ENCODE measurements around the gene RNF2.

Gene RNF2

GRCh38 chr1:185077374-185077773 lies 32.0 kb downstream of the RNF2 start:
- in situ Hi-C loops (cut with HindIII; ENCODE audit: low pct_ligation_motif_present, low pct_unique_long_range_greater_than_20kb, low sequenced_read_pairs) = no loop called here
- no peak for DNase-seq

- DNase-seq = no peak
These were observed 35.1 kb downstream of the RNF2 start for GRCh38 chr1:185080422-185080821.

GRCh38 chr1:185083818-185084217 lies 38.5 kb downstream of the RNF2 start:
- in situ Hi-C loops (cut with HindIII; ENCODE audit: low pct_ligation_motif_present, low pct_unique_long_range_greater_than_20kb, low sequenced_read_pairs) = no loop called here

More at GRCh38 chr1:185080422-185080821, 35.1 kb downstream of the RNF2 start:
- in situ Hi-C loops (cut with HindIII; ENCODE audit: low pct_ligation_motif_present, low pct_unique_long_range_greater_than_20kb, low sequenced_read_pairs) = no loop called here

GRCh38 chr1:185087101-185087500 lies 41.7 kb downstream of the RNF2 start:
- in situ Hi-C loops (cut with HindIII; ENCODE audit: low pct_ligation_motif_present, low pct_unique_long_range_greater_than_20kb, low sequenced_read_pairs) = no loop called here

More at GRCh38 chr1:185083818-185084217, 38.5 kb downstream of the RNF2 start:
- DNase-seq = no peak

GRCh38 chr1:185087746-185088145 lies 42.4 kb downstream of the RNF2 start:
- no peak for DNase-seq

More at GRCh38 chr1:185087101-185087500, 41.7 kb downstream of the RNF2 start:
- no peak for DNase-seq

GRCh38 chr1:185091480-185091879 lies 46.1 kb downstream of the RNF2 start:
- in situ Hi-C loops (cut with HindIII; ENCODE audit: low pct_ligation_motif_present, low pct_unique_long_range_greater_than_20kb, low sequenced_read_pairs) = no loop called here
- no peak for DNase-seq

More at GRCh38 chr1:185087746-185088145, 42.4 kb downstream of the RNF2 start:
- in situ Hi-C loops (cut with HindIII; ENCODE audit: low pct_ligation_motif_present, low pct_unique_long_range_greater_than_20kb, low sequenced_read_pairs) = no loop called here

- in situ Hi-C loops (cut with HindIII; ENCODE audit: low pct_ligation_motif_present, low pct_unique_long_range_greater_than_20kb, low sequenced_read_pairs) = no loop called here
- DNase-seq = no peak
These were observed 49.4 kb downstream of the RNF2 start for GRCh38 chr1:185094761-185095160.

GRCh38 chr1:185096531-185096930 lies 51.2 kb downstream of the RNF2 start:
- no peak for DNase-seq
- in situ Hi-C loops (cut with HindIII; ENCODE audit: low pct_ligation_motif_present, low pct_unique_long_range_greater_than_20kb, low sequenced_read_pairs) = no loop called here

GRCh38 chr1:185104083-185104482 lies 58.7 kb downstream of the RNF2 start:
- in situ Hi-C loops (cut with HindIII; ENCODE audit: low pct_ligation_motif_present, low pct_unique_long_range_greater_than_20kb, low sequenced_read_pairs) = no loop called here

GRCh38 chr1:185105121-185105520 lies 59.8 kb downstream of the RNF2 start:
- in situ Hi-C loops (cut with HindIII; ENCODE audit: low pct_ligation_motif_present, low pct_unique_long_range_greater_than_20kb, low sequenced_read_pairs) = no loop called here
- DNase-seq = no peak

More at GRCh38 chr1:185104083-185104482, 58.7 kb downstream of the RNF2 start:
- no peak for DNase-seq

GRCh38 chr1:185108321-185108720 lies 63.0 kb downstream of the RNF2 start:
- in situ Hi-C loops (cut with HindIII; ENCODE audit: low pct_ligation_motif_present, low pct_unique_long_range_greater_than_20kb, low sequenced_read_pairs) = no loop called here
- DNase-seq = peak; percentile 5

- in situ Hi-C loops (cut with HindIII; ENCODE audit: low pct_ligation_motif_present, low pct_unique_long_range_greater_than_20kb, low sequenced_read_pairs) = no loop called here
- no peak for DNase-seq
These were observed 64.8 kb downstream of the RNF2 start for GRCh38 chr1:185110145-185110544.

GRCh38 chr1:185111873-185112272 lies 66.5 kb downstream of the RNF2 start:
- in situ Hi-C loops (cut with HindIII; ENCODE audit: low pct_ligation_motif_present, low pct_unique_long_range_greater_than_20kb, low sequenced_read_pairs) = no loop called here
- DNase-seq = no peak

GRCh38 chr1:185112356-185112755 lies 67.0 kb downstream of the RNF2 start:
- in situ Hi-C loops (cut with HindIII; ENCODE audit: low pct_ligation_motif_present, low pct_unique_long_range_greater_than_20kb, low sequenced_read_pairs) = no loop called here

GRCh38 chr1:185129708-185130107 lies 84.3 kb downstream of the RNF2 start:
- no peak for DNase-seq
- in situ Hi-C loops (cut with HindIII; ENCODE audit: low pct_ligation_motif_present, low pct_unique_long_range_greater_than_20kb, low sequenced_read_pairs) = no loop called here

More at GRCh38 chr1:185112356-185112755, 67.0 kb downstream of the RNF2 start:
- no peak for DNase-seq

GRCh38 chr1:185132534-185132933 lies 87.2 kb downstream of the RNF2 start:
- in situ Hi-C loops (cut with HindIII; ENCODE audit: low pct_ligation_motif_present, low pct_unique_long_range_greater_than_20kb, low sequenced_read_pairs) = no loop called here

GRCh38 chr1:185137896-185138545 lies 92.7 kb downstream of the RNF2 start:
- in situ Hi-C loops (cut with HindIII; ENCODE audit: low pct_ligation_motif_present, low pct_unique_long_range_greater_than_20kb, low sequenced_read_pairs) = no loop called here
- no peak for DNase-seq

More at GRCh38 chr1:185132534-185132933, 87.2 kb downstream of the RNF2 start:
- DNase-seq = no peak

- in situ Hi-C loops (cut with HindIII; ENCODE audit: low pct_ligation_motif_present, low pct_unique_long_range_greater_than_20kb, low sequenced_read_pairs) = no loop called here
- no peak for DNase-seq
These were observed 93.9 kb downstream of the RNF2 start for GRCh38 chr1:185139246-185139645.

GRCh38 chr1:185144233-185144632 lies 98.9 kb downstream of the RNF2 start:
- no peak for DNase-seq
- in situ Hi-C loops (cut with HindIII; ENCODE audit: low pct_ligation_motif_present, low pct_unique_long_range_greater_than_20kb, low sequenced_read_pairs) = no loop called here

GRCh38 chr1:185151215-185151614 lies 105.9 kb downstream of the RNF2 start:
- no peak for DNase-seq
- in situ Hi-C loops (cut with HindIII; ENCODE audit: low pct_ligation_motif_present, low pct_unique_long_range_greater_than_20kb, low sequenced_read_pairs) = loop anchor here (25.0 kb wide), 1 partner anchor 339 kb away; no protein-coding TSS in a partner anchor

Data from ACHN (cell line).